Activated T-cell treated with anti-CD3 and anti-CD28 coated beads for 1 hour (primary cell): ENCODE data around the gene NR3C1.

Experiments
- DNase-seq: peaks from one replicate; pipeline ENCODE4 v3.0.0-alpha.2; 2020; ENCODE audit warnings: low read depth

Gene NR3C1

DNA sequence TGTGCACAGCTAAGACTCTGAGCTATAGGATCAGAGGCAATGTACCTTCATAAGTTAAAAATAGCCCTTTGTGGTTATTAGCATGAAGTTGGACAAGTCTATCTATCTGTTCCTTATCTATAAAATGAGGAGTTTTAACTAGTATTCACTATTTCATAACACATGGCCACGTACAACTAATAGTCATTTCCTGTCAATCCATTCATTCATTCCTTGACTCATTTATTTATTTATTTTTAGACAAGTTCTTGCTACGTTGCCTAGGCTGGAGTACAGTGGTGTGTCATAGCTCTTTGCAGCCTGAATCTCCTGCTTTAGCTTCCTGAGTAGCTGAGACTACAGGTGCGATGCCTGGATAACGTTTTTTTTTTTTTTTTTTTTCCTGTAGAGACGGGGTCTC lies 92.1 kb downstream of the NR3C1 start:
- DNase-seq, result no peak

- DNase-seq, result no peak
Observed at GRCh38 chr5:143309661-143310431, 93.6 kb downstream of the NR3C1 start.

DNA sequence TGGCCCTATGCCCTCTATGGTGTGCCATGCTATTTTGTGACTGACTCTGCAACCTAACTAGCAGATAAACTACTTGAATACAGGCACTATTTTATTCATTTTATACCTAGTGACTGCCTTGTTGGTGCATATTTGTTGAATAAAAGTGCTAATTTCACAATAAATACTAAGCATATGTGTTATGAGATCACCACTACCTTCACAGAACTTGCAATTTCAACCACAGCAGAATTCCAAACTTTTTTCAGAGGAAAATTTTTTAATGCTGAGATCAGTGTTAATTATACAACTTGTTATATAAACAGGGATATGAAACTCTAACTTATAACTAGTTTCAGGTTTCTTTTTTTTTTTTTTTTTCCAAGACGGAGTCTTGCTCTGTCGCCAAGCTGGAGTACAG lies 94.8 kb downstream of the NR3C1 start:
- no peak for DNase-seq

DNA sequence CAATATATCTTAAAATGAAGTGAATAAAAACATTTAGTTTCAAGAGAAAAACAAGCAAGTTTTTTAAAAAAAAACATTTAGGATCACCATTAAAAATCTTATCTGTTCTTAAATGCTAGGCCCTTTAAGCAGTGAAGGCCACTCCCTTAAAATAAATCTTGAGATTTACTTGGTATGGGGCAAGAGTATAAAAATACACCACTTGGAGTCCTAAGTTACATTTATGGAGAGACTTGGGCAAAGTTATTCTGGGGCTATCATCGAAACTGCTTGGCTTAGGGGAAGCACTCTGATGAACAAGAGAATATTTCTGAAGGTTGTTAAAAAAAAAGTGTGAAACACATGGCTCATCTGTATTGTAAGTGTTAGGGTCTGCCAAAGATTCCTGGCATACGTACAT lies 97.4 kb downstream of the NR3C1 start:
- DNase-seq, result no peak

DNA sequence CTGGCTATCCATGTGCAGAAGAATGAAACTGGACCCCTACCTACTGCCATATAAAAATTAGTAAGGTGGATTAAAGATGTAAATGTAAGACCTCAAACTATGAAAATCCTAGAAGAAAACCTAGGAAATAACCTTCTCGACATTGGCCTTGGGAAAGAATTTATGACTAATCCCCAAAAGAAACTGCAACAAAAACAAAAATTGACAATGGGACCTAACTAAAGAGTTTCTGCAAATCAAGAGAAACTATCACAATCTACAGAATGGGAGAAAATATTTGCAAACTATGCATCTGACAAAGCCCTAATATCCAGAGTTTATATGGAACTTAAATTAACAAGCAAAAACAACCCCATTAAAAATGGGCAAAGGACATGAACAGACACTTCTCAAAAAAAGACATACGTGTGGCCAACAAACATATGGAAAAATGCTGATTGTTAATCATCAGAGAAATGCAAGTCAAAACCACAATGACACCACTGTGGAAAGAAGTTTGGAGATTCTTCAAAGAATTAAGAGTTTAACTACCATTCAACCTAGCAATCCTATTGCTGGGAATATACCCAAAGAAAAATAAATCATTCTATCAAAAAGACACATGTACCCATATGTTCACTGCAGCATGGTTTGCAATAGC lies 98.5 kb downstream of the NR3C1 start:
- no peak for DNase-seq

- DNase-seq, result no peak
Observed at GRCh38 chr5:143302341-143303045, 101.0 kb downstream of the NR3C1 start.

- DNase-seq, result no peak
Observed at GRCh38 chr5:143297756-143298155, 105.7 kb downstream of the NR3C1 start.

- DNase-seq, result no peak
Observed at GRCh38 chr5:143290125-143290524, 113.4 kb downstream of the NR3C1 start.

DNA sequence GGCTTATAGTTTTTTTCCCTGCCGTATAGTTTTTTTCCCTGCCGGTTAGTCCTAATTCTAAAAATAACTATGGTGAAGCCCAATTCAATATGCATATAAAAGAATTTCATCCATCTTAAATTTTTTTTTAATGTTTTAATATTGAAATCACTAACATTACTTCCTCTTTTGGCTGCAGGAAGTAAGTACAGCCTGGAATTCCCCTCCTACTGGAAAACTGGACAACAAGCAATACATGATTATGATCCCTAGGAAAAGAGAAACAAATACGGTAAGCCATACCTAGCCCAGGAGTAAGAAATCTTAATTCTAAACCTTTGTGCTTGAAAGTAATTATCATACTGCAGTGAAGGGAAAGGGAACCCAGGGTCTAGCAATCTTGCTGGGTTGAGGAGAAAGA lies 119.0 kb downstream of the NR3C1 start:
- DNase-seq, result no peak

DNA sequence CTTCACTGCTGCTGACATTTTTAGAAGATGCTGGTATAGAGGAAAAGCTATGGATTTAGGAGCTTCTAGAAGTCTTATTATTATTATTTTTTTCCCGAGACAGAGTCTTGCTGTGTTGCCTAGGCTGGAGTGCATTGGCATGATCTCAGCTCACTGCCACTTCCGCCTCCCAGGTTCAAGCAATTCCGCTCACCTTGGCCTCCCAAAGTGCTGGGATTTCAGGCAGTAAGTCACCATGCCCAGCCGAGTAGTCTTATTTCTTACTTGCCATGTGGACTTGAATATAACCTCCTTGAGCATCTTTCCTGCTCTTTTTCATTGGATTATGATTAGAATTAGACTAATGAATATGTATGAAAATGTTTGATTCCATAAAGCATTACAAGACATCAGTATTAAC lies 119.5 kb downstream of the NR3C1 start:
- no peak for DNase-seq

DNA sequence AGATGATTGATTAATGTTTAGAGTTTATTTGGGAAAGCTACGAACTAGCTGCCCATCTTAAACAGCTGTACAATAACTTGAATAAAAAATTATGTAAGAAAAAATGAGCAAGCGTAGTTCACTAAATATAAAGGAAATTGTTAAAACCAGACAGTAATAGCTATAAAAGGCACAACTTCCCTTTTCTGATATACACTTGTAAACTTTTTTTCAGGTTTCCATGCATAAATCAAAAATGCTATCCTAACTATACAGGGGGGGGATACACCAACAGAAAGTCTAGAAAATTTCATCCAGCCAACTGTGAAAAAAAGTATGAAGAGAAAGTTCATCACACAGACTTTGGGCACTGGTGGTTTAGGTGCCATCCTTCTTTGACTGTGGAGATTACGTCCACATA lies 122.3 kb downstream of the NR3C1 start:
- no peak for DNase-seq

DNA sequence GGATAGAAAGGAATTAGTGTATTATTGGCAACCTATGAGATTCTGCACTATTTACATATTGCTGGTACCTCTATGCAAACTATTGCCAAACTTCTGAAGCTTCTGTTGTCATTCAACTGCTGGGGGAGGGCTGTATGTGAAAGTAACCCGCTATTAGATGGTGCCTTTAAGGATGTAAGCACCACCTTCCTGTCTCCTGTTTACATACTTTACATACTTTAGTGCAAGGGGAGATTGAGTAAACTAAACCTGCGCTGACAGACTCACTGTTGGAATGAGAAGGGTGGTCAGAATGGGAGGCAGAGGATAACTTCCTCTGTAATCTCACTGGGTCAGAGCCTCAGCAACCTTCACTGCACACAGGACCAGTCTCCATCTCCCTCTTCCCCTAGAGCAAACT lies 123.8 kb downstream of the NR3C1 start:
- DNase-seq, result no peak

DNA sequence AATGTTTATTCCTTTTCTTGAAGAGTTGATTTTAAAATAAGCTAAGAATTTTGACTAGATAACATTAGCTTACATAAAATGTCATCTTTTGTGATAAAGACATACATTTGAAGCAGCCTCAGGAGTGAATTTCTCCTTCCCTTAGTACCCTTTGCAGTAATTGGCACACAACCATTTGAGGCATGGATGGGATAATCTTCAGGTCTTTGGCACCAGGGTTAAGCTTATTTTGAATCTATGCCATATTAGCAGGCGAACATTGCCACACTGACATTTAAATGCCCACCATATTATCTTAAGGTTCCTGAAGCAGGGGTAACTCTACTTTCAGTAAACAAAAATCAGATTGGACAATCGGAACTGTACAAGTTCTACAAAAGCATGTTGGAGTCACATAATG lies 126.0 kb downstream of the NR3C1 start:
- no peak for DNase-seq

GRCh38 chr5:143275512-143276363 lies 127.7 kb downstream of the NR3C1 start:
- no peak for DNase-seq

DNA sequence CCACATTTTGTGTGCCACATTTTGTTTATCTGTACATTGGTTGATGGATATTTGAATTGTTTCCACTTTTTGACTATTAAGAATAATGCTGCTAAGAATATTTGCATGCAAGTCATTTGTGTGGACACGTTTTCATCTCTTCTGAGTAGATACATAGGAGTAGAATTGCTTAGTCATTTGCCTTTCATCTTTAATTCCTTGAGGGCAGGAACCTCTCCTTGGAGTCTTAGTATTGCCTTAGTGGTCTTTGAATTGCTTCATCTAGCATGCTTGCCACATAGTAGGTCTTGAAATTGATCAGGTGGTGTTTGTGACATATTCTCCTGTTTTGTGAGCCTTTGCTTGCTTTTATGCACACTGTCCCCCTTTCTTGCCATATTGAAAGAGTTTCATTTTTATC lies 128.5 kb downstream of the NR3C1 start:
- no peak for DNase-seq

DNA sequence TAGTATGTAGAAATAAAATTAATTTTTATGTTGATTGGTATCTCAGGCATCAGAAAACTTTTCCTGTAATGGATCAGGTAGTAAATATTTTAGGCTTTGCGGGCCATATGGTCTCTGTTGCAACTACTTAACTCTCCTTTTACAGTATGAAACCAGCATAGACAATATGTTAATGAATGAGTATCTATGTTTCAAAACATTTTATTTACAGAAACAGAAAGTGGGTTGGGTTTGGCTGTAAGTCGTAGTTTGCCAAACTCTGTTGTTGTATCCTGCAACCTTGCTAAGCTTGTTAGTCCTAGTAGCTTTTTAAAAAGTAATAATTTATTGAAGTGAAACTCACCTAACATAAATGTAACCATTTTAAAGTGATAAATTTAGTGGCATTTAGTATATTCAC lies 132.1 kb downstream of the NR3C1 start:
- DNase-seq, result no peak

DNA sequence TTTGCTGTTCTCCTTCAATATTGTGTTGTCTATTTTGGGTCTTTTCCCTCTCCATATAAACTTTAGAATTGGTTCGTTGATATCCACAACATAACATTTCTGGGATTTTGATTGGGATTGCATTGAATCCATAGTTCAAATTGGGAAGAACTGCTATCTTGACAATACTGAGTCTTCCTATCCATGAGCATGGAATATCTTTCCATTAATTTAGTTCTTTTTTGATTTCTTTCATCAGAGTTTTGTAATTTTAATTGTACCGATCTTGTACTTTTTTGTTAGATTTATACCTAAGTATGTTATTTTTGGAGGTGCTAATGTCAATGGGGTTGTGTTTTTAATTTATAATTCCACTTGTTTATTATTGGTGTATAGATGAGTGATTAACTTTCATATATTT lies 135.1 kb downstream of the NR3C1 start:
- DNase-seq, result no peak

GRCh38 chr5:143267186-143267585 lies 136.3 kb downstream of the NR3C1 start:
- no peak for DNase-seq

DNA sequence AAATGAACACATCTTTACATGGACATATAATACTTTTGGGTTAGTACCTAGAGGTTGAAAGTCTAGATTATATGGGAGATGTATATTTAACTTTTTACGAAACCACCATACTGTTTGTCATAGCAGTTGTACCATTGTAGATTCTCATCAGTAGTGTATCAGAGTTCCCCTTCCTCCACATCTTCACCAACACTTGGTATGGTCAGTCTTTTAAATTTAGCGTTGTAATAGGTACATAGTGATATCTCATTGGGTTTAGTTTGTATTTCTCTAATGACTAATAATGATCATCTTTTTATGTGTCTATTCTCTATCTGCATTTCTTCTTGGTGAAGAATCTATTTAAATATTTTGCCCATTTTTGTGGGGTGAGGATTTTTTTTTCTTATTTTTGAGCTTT lies 137.5 kb downstream of the NR3C1 start:
- DNase-seq, result no peak

- DNase-seq, result no peak
Observed at GRCh38 chr5:143263272-143263810, 140.1 kb downstream of the NR3C1 start.

DNA sequence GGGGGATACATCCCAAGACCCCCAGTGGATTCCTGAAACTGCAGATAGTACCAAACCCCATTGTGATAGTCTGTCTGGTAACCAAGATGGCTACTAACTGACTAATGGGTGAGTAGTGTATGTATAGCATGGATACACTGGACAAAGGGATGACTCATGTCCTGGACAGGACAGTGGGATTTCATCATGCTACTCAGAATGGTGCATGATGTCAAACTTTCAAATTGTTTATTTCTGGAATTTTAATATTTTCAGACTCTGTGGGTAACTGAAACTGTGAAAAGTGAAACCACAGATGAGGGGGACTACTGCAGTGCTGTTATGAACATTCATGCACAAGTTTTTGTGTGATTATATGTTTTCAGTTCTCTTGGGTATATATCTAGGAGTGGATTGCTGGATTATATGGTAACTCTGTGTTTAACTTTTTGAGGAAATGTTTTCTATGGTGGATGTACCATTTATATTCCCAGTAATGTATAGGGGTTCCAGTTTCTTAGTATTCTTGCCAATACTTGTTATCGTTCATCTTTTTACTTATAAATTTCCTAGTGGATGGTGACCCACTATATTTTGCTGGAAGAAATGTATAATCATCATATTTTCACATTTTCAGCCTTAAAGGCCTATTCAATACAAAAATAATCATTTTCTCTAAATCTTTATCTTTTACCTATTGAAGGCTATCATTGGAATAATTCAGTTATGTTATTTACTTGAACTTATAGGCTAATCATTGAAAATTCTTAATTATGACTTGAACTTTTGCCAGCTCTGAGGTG lies 140.9 kb downstream of the NR3C1 start:
- no peak for DNase-seq
